ENCODE data around the gene ADGRA1.

GRCh38 chr10:133046390-133046765, 41.3 kb upstream of the ADGRA1 start:
- TF ChIP-seq POLR2A (IDR thresholded peaks at IDR 0.05): no peak
- TF ChIP-seq CTCF (IDR thresholded peaks at IDR 0.05): no peak
- TF ChIP-seq POLR2AphosphoS5 (IDR thresholded peaks at IDR 0.05): no peak

Measured in prostate gland (tissue), 2 donors.